Suprapubic skin (tissue), 4 donors: ENCODE results near the gene ASRGL1.

Experiments used
- CTCF ChIP-seq, 2 donors: fragments of 200-600 bp in 1 of 2; fragments of 450-650 bp in 1 of 2; sonication (generic) in 1 of 2; IDR thresholded peaks; one replicate each; pipeline ENCODE4 v1.5.1; 2016 to 2019; ENCODE audit warnings: antibody characterized with exemption in 2 of 2, mild to moderate bottlenecking in 1 of 2, moderate library complexity in 1 of 2
- EP300 ChIP-seq: sonication (generic); formaldehyde crosslinking; IDR thresholded peaks from one replicate; pipeline ENCODE4 v1.6.1; 2017; ENCODE audit warnings: antibody characterized with exemption
- POLR2A ChIP-seq, 2 donors: fragments of 450-650 bp; IDR thresholded peaks; one replicate each; pipeline ENCODE4 v1.6.1; 2017; ENCODE audit warnings: antibody characterized with exemption in 2 of 2, mild to moderate bottlenecking in 2 of 2, moderate library complexity in 2 of 2
- POLR2AphosphoS5 ChIP-seq, 3 donors: sonication (generic); formaldehyde crosslinking; IDR thresholded peaks; one replicate each; pipeline ENCODE4 v1.6.1; 2017; ENCODE audit warnings: antibody characterized with exemption in 3 of 3

GRCh38 chr11:62433904-62434276 lies 96.6 kb downstream of the ASRGL1 start:
- peak in 1 of 3 donors; percentile 11 for TF ChIP-seq POLR2AphosphoS5 (IDR thresholded peaks at IDR 0.05)
- no peak for TF ChIP-seq CTCF (IDR thresholded peaks at IDR 0.05)
- no peak for TF ChIP-seq POLR2A (IDR thresholded peaks at IDR 0.05)
- TF ChIP-seq EP300, result no peak
